ENCODE results near the gene ADAMTS15.

The ADAMTS15 gene

GRCh38 chr11:130418210-130418609, 30.2 kb upstream of the ADAMTS15 start:
- no peak for DNase-seq (ENCODE audit: low read depth)
- no peak for TF ChIP-seq CTCF (IDR thresholded peaks at IDR 0.05; ENCODE audit: low read length, missing control alignments)
- H3K4me3 ChIP-seq (replicated peaks; ENCODE audit: low read depth, low read length): no peak overlapping the region

- TF ChIP-seq CTCF (IDR thresholded peaks at IDR 0.05; ENCODE audit: low read length, missing control alignments): no peak
- DNase-seq (ENCODE audit: low read depth): no peak
- H3K4me3 ChIP-seq (replicated peaks; ENCODE audit: low read depth, low read length): no peak overlapping the region
Measured at GRCh38 chr11:130418756-130419155, 29.7 kb upstream of the ADAMTS15 start.

- peak; percentile 51 for DNase-seq (ENCODE audit: low read depth)
- no peak overlapping the region for H3K4me3 ChIP-seq (replicated peaks; ENCODE audit: low read depth, low read length)
- TF ChIP-seq CTCF (IDR thresholded peaks at IDR 0.05; ENCODE audit: low read length, missing control alignments): no peak
Measured at GRCh38 chr11:130420478-130421198, 27.8 kb upstream of the ADAMTS15 start.

GRCh38 chr11:130421199-130421585, 27.3 kb upstream of the ADAMTS15 start:
- no peak for DNase-seq (ENCODE audit: low read depth)
- no peak overlapping the region for H3K4me3 ChIP-seq (replicated peaks; ENCODE audit: low read depth, low read length)
- no peak for TF ChIP-seq CTCF (IDR thresholded peaks at IDR 0.05; ENCODE audit: low read length, missing control alignments)

- DNase-seq (ENCODE audit: low read depth): no peak
- no peak overlapping the region for H3K4me3 ChIP-seq (replicated peaks; ENCODE audit: low read depth, low read length)
- TF ChIP-seq CTCF (IDR thresholded peaks at IDR 0.05; ENCODE audit: low read length, missing control alignments): no peak
Measured at GRCh38 chr11:130421697-130422096, 26.7 kb upstream of the ADAMTS15 start.

GRCh38 chr11:130422251-130422995, 26.0 kb upstream of the ADAMTS15 start:
- no peak for DNase-seq (ENCODE audit: low read depth)
- H3K4me3 ChIP-seq (replicated peaks; ENCODE audit: low read depth, low read length): no peak overlapping the region
- no peak for TF ChIP-seq CTCF (IDR thresholded peaks at IDR 0.05; ENCODE audit: low read length, missing control alignments)
